Trophoblast cell (in vitro differentiated cells and primary cell): ENCODE results near the gene SARNP.

Experiments
- DNase-seq, 2 donors: peaks; one replicate each; pipeline ENCODE4 v3.0.0-alpha.2; 2016
- H2AFZ ChIP-seq: 2 replicates; pipeline ENCODE4 v1.6.1; 2013; ENCODE audit warnings: low read length, moderate library complexity, mild to moderate bottlenecking; ENCODE audit not compliant: insufficient read depth, poor library complexity
- H2AK5ac ChIP-seq: 2 replicates; pipeline ENCODE4 v1.6.1; 2013; ENCODE audit warnings: mild to moderate bottlenecking, low read length
- H2BK120ac ChIP-seq: 2 replicates; pipeline ENCODE4 v1.6.1; 2013; ENCODE audit warnings: low read length, mild to moderate bottlenecking, moderate library complexity; ENCODE audit not compliant: insufficient read depth, poor library complexity
- H2BK12ac ChIP-seq: 2 replicates; pipeline ENCODE4 v1.6.1; 2013; ENCODE audit warnings: mild to moderate bottlenecking, low read length, moderate library complexity
- H2BK5ac ChIP-seq: 2 replicates; pipeline ENCODE4 v1.6.1; 2013; ENCODE audit warnings: low read length, low read depth, moderate library complexity, mild to moderate bottlenecking; ENCODE audit not compliant: poor library complexity
- H3K14ac ChIP-seq: 2 replicates; pipeline ENCODE4 v1.6.1; 2013; ENCODE audit warnings: mild to moderate bottlenecking, low read length
- H3K18ac ChIP-seq: 2 replicates; pipeline ENCODE4 v1.6.1; 2013; ENCODE audit warnings: mild to moderate bottlenecking, low read length
- H3K23ac ChIP-seq: 2 replicates; pipeline ENCODE4 v1.6.1; 2013; ENCODE audit warnings: low read length
- H3K27ac ChIP-seq: 2 replicates; pipeline ENCODE4 v1.5.1; 2013; ENCODE audit warnings: low read depth, mild to moderate bottlenecking, inconsistent platforms, low read length, moderate library complexity
- H3K27me3 ChIP-seq: 2 replicates; pipeline ENCODE4 v1.6.1; 2013; ENCODE audit warnings: inconsistent platforms, mild to moderate bottlenecking, low read length, moderate library complexity; ENCODE audit not compliant: insufficient read depth
- H3K36me3 ChIP-seq, 2 experiments: 1 replicate in 1 of 2; 2 replicates in 1 of 2; pipeline ENCODE4 v1.6.1; 2013; ENCODE audit warnings: low read length in 2 of 2, mild to moderate bottlenecking in 2 of 2, moderate library complexity in 1 of 2; ENCODE audit not compliant: insufficient read depth in 2 of 2, control insufficient read depth in 1 of 2
- H3K4ac ChIP-seq: 2 replicates; pipeline ENCODE4 v1.6.1; 2013; ENCODE audit warnings: low read depth, mild to moderate bottlenecking, low read length, moderate library complexity
- H3K4me1 ChIP-seq, 2 experiments: 1 replicate in 1 of 2; 2 replicates in 1 of 2; pipeline ENCODE4 v1.6.1; 2013; ENCODE audit warnings: low read length in 2 of 2, mild to moderate bottlenecking in 2 of 2, moderate library complexity in 1 of 2; ENCODE audit not compliant: insufficient read depth in 2 of 2, control insufficient read depth in 1 of 2
- H3K4me2 ChIP-seq: 2 replicates; pipeline ENCODE4 v1.6.1; 2013; ENCODE audit warnings: inconsistent platforms, mild to moderate bottlenecking, low read length, moderate library complexity
- H3K4me3 ChIP-seq: 2 replicates; pipeline ENCODE4 v1.5.1; 2013; ENCODE audit warnings: mild to moderate bottlenecking, low read depth, low read length, inconsistent platforms
- H3K79me1 ChIP-seq: one replicate; pipeline ENCODE4 v1.6.1; 2013; ENCODE audit warnings: low read length
- H3K79me2 ChIP-seq: 2 replicates; pipeline ENCODE4 v1.6.1; 2013; ENCODE audit warnings: low read length, mild to moderate bottlenecking; ENCODE audit not compliant: control insufficient read depth, insufficient read depth, poor library complexity
- H3K9ac ChIP-seq: 2 replicates; pipeline ENCODE4 v1.6.1; 2013; ENCODE audit warnings: mild to moderate bottlenecking, low read length
- H3K9me3 ChIP-seq: 2 replicates; pipeline ENCODE4 v1.6.1; 2013; ENCODE audit warnings: low read depth, mild to moderate bottlenecking, control low read depth, inconsistent platforms, low read length; ENCODE audit not compliant: insufficient read depth
- H4K12ac ChIP-seq: 2 replicates; pipeline ENCODE4 v1.6.1; 2013; ENCODE audit warnings: low read depth, mild to moderate bottlenecking, low read length, moderate library complexity
- H4K8ac ChIP-seq: 2 replicates; pipeline ENCODE4 v1.6.1; 2013; ENCODE audit warnings: low read depth, mild to moderate bottlenecking, low read length, moderate library complexity
- H4K91ac ChIP-seq: one replicate; pipeline ENCODE4 v1.6.1; 2013; ENCODE audit warnings: low read depth, mild to moderate bottlenecking, low read length, moderate library complexity
- WGBS: extraction: QIAGEN DNeasy Blood & Tissue Kit; methylation state at CpG from one replicate; pipeline ENCODE4 v1.1.7; 2013; ENCODE audit warnings: missing lambda C conversion rate; ENCODE audit not compliant: insufficient read length, insufficient coverage; ENCODE audit errors: extremely low coverage; 5-methylcytosine and 5-hydroxymethylcytosine counted together

Gene SARNP

GRCh38 chr12:55797550-55797949, 20.0 kb downstream of the SARNP start:
- Histone ChIP-seq H3K4me3 (no peak overlapping the region), H3K4ac (no peak overlapping the region), H3K27me3 (no peaks in the 10 kb centered on the region), H4K91ac (no peak overlapping the region), H3K4me1 (no peaks in the 10 kb centered on the region), H2AK5ac (no peak overlapping the region), H3K9ac (no peak overlapping the region), H4K8ac (no peak overlapping the region), H3K27ac (no peak overlapping the region), H3K79me2 (no peaks in the 10 kb centered on the region), H3K4me2 (no peak overlapping the region), H2AFZ (no peak overlapping the region), H3K36me3 (peaks cover 27 to 34% of the 10 kb centered on the region in 2 experiments), H3K9me3 (peaks cover under 1% of the 10 kb centered on the region), H3K23ac (no peak overlapping the region), H3K79me1 (no peaks in the 10 kb centered on the region), H2BK120ac (no peak overlapping the region), H3K14ac (no peak overlapping the region), H4K12ac (no peak overlapping the region), H2BK5ac (no peak overlapping the region), H2BK12ac (no peak overlapping the region), H3K18ac (no peak overlapping the region)
- 100% methylated on average over 1 of the region's 4 CpGs for WGBS
- no peak for DNase-seq

- no peak overlapping the region for H4K91ac ChIP-seq
- H3K23ac ChIP-seq, result no peak overlapping the region
- peaks cover 2% of the 10 kb centered on the region for H3K9me3 ChIP-seq
- H3K4me3 ChIP-seq, result no peak overlapping the region
- no peak overlapping the region for H2AFZ ChIP-seq
- H2BK12ac ChIP-seq, result no peak overlapping the region
- no peak overlapping the region for H4K8ac ChIP-seq
- no peaks in the 10 kb centered on the region for H3K79me2 ChIP-seq
- no peak overlapping the region for H3K9ac ChIP-seq
- no CpG with 5 or more reads among the region's 5 CpGs for WGBS
- peak; percentile 23 to 60 for DNase-seq
- H3K4me1 ChIP-seq, result no peaks in the 10 kb centered on the region
- H3K27me3 ChIP-seq, result no peaks in the 10 kb centered on the region
- H2AK5ac ChIP-seq, result no peak overlapping the region
- no peak overlapping the region for H3K4me2 ChIP-seq
- H4K12ac ChIP-seq, result no peak overlapping the region
- no peak overlapping the region for H3K18ac ChIP-seq
- H2BK120ac ChIP-seq, result no peak overlapping the region
- H3K14ac ChIP-seq, result no peak overlapping the region
- H3K27ac ChIP-seq, result no peak overlapping the region
- no peak overlapping the region for H2BK5ac ChIP-seq
- H3K4ac ChIP-seq, result no peak overlapping the region
- H3K79me1 ChIP-seq, result no peaks in the 10 kb centered on the region
- peaks cover 28 to 35% of the 10 kb centered on the region in 2 experiments for H3K36me3 ChIP-seq
Measured at GRCh38 chr12:55797068-55797467, 20.5 kb downstream of the SARNP start.

GRCh38 chr12:55795950-55796349, 21.6 kb downstream of the SARNP start:
- Histone ChIP-seq H2BK120ac (no peak overlapping the region), H3K23ac (no peak overlapping the region), H3K27ac (no peak overlapping the region), H3K18ac (no peak overlapping the region), H4K8ac (no peak overlapping the region), H2BK5ac (no peak overlapping the region), H3K9ac (no peak overlapping the region), H3K79me2 (no peaks in the 10 kb centered on the region), H3K9me3 (peaks cover 2% of the 10 kb centered on the region), H3K14ac (no peak overlapping the region), H2AK5ac (no peak overlapping the region), H4K91ac (no peak overlapping the region), H3K79me1 (no peaks in the 10 kb centered on the region), H3K36me3 (peaks cover 24 to 31% of the 10 kb centered on the region in 2 experiments), H3K4me2 (no peak overlapping the region), H2BK12ac (no peak overlapping the region), H3K4me1 (no peaks in the 10 kb centered on the region), H4K12ac (no peak overlapping the region), H3K27me3 (no peaks in the 10 kb centered on the region), H3K4me3 (no peak overlapping the region), H3K4ac (no peak overlapping the region), H2AFZ (no peak overlapping the region)
- DNase-seq, result no peak

- Histone ChIP-seq H2BK120ac (no peak overlapping the region), H3K4me3 (no peak overlapping the region), H3K23ac (no peak overlapping the region), H2AFZ (no peak overlapping the region), H4K91ac (no peak overlapping the region), H2BK12ac (no peak overlapping the region), H3K4me1 (no peaks in the 10 kb centered on the region), H3K14ac (no peak overlapping the region), H3K79me2 (no peaks in the 10 kb centered on the region), H3K4ac (no peak overlapping the region), H3K9me3 (peaks cover 2% of the 10 kb centered on the region), H4K8ac (no peak overlapping the region), H4K12ac (no peak overlapping the region), H3K27ac (no peak overlapping the region), H3K36me3 (peaks cover 35 to 47% of the 10 kb centered on the region in 2 experiments), H3K9ac (no peak overlapping the region), H3K4me2 (no peak overlapping the region), H2AK5ac (no peak overlapping the region), H3K27me3 (no peaks in the 10 kb centered on the region), H3K79me1 (no peaks in the 10 kb centered on the region), H3K18ac (no peak overlapping the region), H2BK5ac (no peak overlapping the region)
- DNase-seq, result no peak
- WGBS, result no CpG with 5 or more reads among the region's 4 CpGs
Measured at GRCh38 chr12:55789893-55790292, 27.6 kb downstream of the SARNP start.
